Esophagus muscularis mucosa (tissue), 4 donors: ENCODE data around the gene ADIPOR1. TPM values are rescaled to one million over a fixed set of nuclear protein-coding genes. Genes with fewer than 3 reads are reported as not detected.

ENCODE experiments used
- DNase-seq: peaks from one replicate; pipeline ENCODE4 v3.0.0-alpha.2; 2017; ENCODE audit errors: extremely low spot score
- H3K27ac ChIP-seq, 4 donors: fragments of 200-600 bp; sonication (generic); replicated peaks in 1 of 4; 1 replicate in 3 of 4; 2 replicates in 1 of 4; pipeline ENCODE4 v1.5.1; 2016 to 2019; ENCODE audit warnings: mild to moderate bottlenecking in 1 of 4
- H3K27me3 ChIP-seq, 4 donors: fragments of 200-600 bp; sonication (generic); one replicate each; pipeline versions ENCODE4 v1.5.1 to v1.6.0; 2016 to 2019
- H3K36me3 ChIP-seq, 4 donors: fragments of 200-600 bp; sonication (generic); one replicate each; pipeline ENCODE4 v1.5.1; 2016 to 2019
- H3K4me1 ChIP-seq, 4 donors: fragments of 200-600 bp; sonication (generic); one replicate each; pipeline ENCODE4 v1.5.1; 2016 to 2019
- H3K4me3 ChIP-seq, 4 donors: fragments of 200-600 bp; sonication (generic); 1 replicate in 2 of 4; 2 replicates in 2 of 4; pipeline ENCODE4 v1.5.1; 2016 to 2019; ENCODE audit warnings: mild to moderate bottlenecking in 4 of 4, moderate library complexity in 1 of 4
- H3K9me3 ChIP-seq, 4 donors: fragments of 200-600 bp; sonication (generic); 1 replicate in 3 of 4; 2 replicates in 1 of 4; pipeline ENCODE4 v1.5.1; 2016 to 2019
- CTCF ChIP-seq, 3 experiments: fragments of 200-600 bp in 2 of 3; fragments of 450-650 bp in 1 of 3; sonication (generic) in 2 of 3; IDR thresholded peaks; one replicate each; pipeline ENCODE4 v1.5.1; 2017 to 2019; ENCODE audit warnings: antibody characterized with exemption in 3 of 3, mild to moderate bottlenecking in 2 of 3, moderate library complexity in 1 of 3
- EP300 ChIP-seq: sonication (generic); formaldehyde crosslinking; IDR thresholded peaks from one replicate; pipeline ENCODE4 v1.6.1; 2017; ENCODE audit warnings: antibody characterized with exemption
- POLR2A ChIP-seq: fragments of 450-650 bp; IDR thresholded peaks from one replicate; pipeline ENCODE4 v1.6.1; 2017; ENCODE audit warnings: antibody characterized with exemption, moderate library complexity, mild to moderate bottlenecking, low read depth
- POLR2AphosphoS5 ChIP-seq, 2 donors: sonication (generic); formaldehyde crosslinking; IDR thresholded peaks; one replicate each; pipeline ENCODE4 v1.6.1; 2017; ENCODE audit warnings: antibody characterized with exemption in 2 of 2
- WGBS: methylation state at CpG from one replicate; pipeline ENCODE4 v1.1.5; 2018; 5-methylcytosine and 5-hydroxymethylcytosine counted together
- intact Hi-C: fragments of 100-400 bp; cut with DNase I; formaldehyde crosslinking; loops from one replicate; pipeline ENCODE4 v1.15.1; 2023
- total RNA-seq, 4 donors: library from RNA; depleted of rRNA; stranded (reverse); fragments of >200 nt; gene quantifications; one replicate each; pipeline versions ENCODE4 v1.1.0 to v1.2.1, GENCODE V29; 2016

Gene ADIPOR1
- total RNA-seq, 4 donors from 2014 or later, result 53.6 to 93.4 (median 70.0) TPM

GRCh38 chr1:202972046-202972445 lies 13.9 kb upstream of the ADIPOR1 start:
- Histone ChIP-seq H3K36me3 (no peaks in the 10 kb centered on the region), H3K4me1 (peaks cover 8 to 17% (median 10%) of the 10 kb centered on the region in 4 donors), H3K27me3 (peaks cover 0 to 4% (median 0%) of the 10 kb centered on the region in 4 donors), H3K9me3 (no peaks in the 10 kb centered on the region), H3K4me3 (no peak overlapping the region), H3K27ac (no peak overlapping the region)
- no peak for TF ChIP-seq POLR2A
- no peak for TF ChIP-seq POLR2AphosphoS5 (IDR thresholded peaks at IDR 0.05)
- no peak for TF ChIP-seq EP300
- no peak for TF ChIP-seq CTCF (IDR thresholded peaks at IDR 0.05)
- 70% methylated on average over 4 of the region's 4 CpGs for WGBS
- intact Hi-C loops, result no loop called here
- no peak for DNase-seq

GRCh38 chr1:202968895-202969295 lies 10.8 kb upstream of the ADIPOR1 start:
- intact Hi-C loops, result loop anchor here (5.0 kb wide), 1 partner anchor 38 kb away; the partner anchor contains the start of gene TMEM183A
- Histone ChIP-seq H3K27me3 (no peaks in the 10 kb centered on the region), H3K4me1 (peaks cover 18 to 31% (median 22%) of the 10 kb centered on the region in 4 donors), H3K36me3 (peaks cover 0 to 15% (median 11%) of the 10 kb centered on the region in 4 donors), H3K4me3 (no peak overlapping the region), H3K27ac (peak overlapping the region in 1 of 4 donors; percentile 1), H3K9me3 (no peaks in the 10 kb centered on the region)
- 21% methylated on average over 5 of the region's 5 CpGs for WGBS
- DNase-seq, result no peak
- TF ChIP-seq CTCF (IDR thresholded peaks at IDR 0.05) (peak; percentile 29 to 60 (median 50)), POLR2A (no peak), POLR2AphosphoS5 (IDR thresholded peaks at IDR 0.05) (peak in 1 of 2 donors; percentile 18), EP300 (no peak)

GRCh38 chr1:202968351-202968750 lies 10.2 kb upstream of the ADIPOR1 start:
- Histone ChIP-seq H3K27me3 (no peaks in the 10 kb centered on the region), H3K4me3 (peak overlapping the region; percentile 76 to 90 (median 86)), H3K4me1 (peaks cover 20 to 31% (median 22%) of the 10 kb centered on the region in 4 donors), H3K27ac (peak overlapping the region; percentile 85 to 97 (median 96)), H3K36me3 (peaks cover 0 to 21% (median 16%) of the 10 kb centered on the region in 4 donors), H3K9me3 (no peaks in the 10 kb centered on the region)
- DNase-seq, result no peak
- intact Hi-C loops, result loop anchor here (5.0 kb wide), 1 partner anchor 39 kb away; the partner anchor contains the start of gene TMEM183A
- no peak for TF ChIP-seq CTCF (IDR thresholded peaks at IDR 0.05)
- no peak for TF ChIP-seq POLR2AphosphoS5 (IDR thresholded peaks at IDR 0.05)
- TF ChIP-seq EP300, result no peak
- TF ChIP-seq POLR2A, result no peak
- 69% methylated on average over 3 of the region's 3 CpGs for WGBS

GRCh38 chr1:202967684-202968281 lies 9.7 kb upstream of the ADIPOR1 start:
- Histone ChIP-seq H3K9me3 (no peaks in the 10 kb centered on the region), H3K4me1 (peaks cover 21 to 31% (median 23%) of the 10 kb centered on the region in 4 donors), H3K27ac (peak overlapping the region; percentile 85 to 97 (median 96)), H3K27me3 (no peaks in the 10 kb centered on the region), H3K4me3 (peak overlapping the region; percentile 76 to 90 (median 86)), H3K36me3 (peaks cover 1 to 26% (median 21%) of the 10 kb centered on the region in 4 donors)
- TF ChIP-seq POLR2AphosphoS5 (IDR thresholded peaks at IDR 0.05) (no peak), POLR2A (no peak), EP300 (no peak), CTCF (IDR thresholded peaks at IDR 0.05) (no peak)
- WGBS, result 2% methylated on average over 19 of the region's 21 CpGs
- DNase-seq, result no peak
- intact Hi-C loops, result loop anchor here (5.0 kb wide), 1 partner anchor 40 kb away; the partner anchor contains the start of gene TMEM183A
